Trophoblast cell (in vitro differentiated cells and primary cell): ENCODE results near the gene ANKS4B.
"Not testable (repeated sequence)": the region's sequence is repeated elsewhere in the genome, so short reads cannot be mapped to it uniquely, and the experiment has no call there.

Source experiments
- DNase-seq, 2 donors: peaks; one replicate each; pipeline ENCODE4 v3.0.0-alpha.2; 2016
- H2AFZ ChIP-seq: 2 replicates; pipeline ENCODE4 v1.6.1; 2013; ENCODE audit warnings: low read length, moderate library complexity, mild to moderate bottlenecking; ENCODE audit not compliant: insufficient read depth, poor library complexity
- H2AK5ac ChIP-seq: 2 replicates; pipeline ENCODE4 v1.6.1; 2013; ENCODE audit warnings: mild to moderate bottlenecking, low read length
- H2BK120ac ChIP-seq: 2 replicates; pipeline ENCODE4 v1.6.1; 2013; ENCODE audit warnings: low read length, mild to moderate bottlenecking, moderate library complexity; ENCODE audit not compliant: insufficient read depth, poor library complexity
- H2BK12ac ChIP-seq: 2 replicates; pipeline ENCODE4 v1.6.1; 2013; ENCODE audit warnings: mild to moderate bottlenecking, low read length, moderate library complexity
- H2BK5ac ChIP-seq: 2 replicates; pipeline ENCODE4 v1.6.1; 2013; ENCODE audit warnings: low read length, low read depth, moderate library complexity, mild to moderate bottlenecking; ENCODE audit not compliant: poor library complexity
- H3K14ac ChIP-seq: 2 replicates; pipeline ENCODE4 v1.6.1; 2013; ENCODE audit warnings: mild to moderate bottlenecking, low read length
- H3K18ac ChIP-seq: 2 replicates; pipeline ENCODE4 v1.6.1; 2013; ENCODE audit warnings: mild to moderate bottlenecking, low read length
- H3K23ac ChIP-seq: 2 replicates; pipeline ENCODE4 v1.6.1; 2013; ENCODE audit warnings: low read length
- H3K27ac ChIP-seq: 2 replicates; pipeline ENCODE4 v1.5.1; 2013; ENCODE audit warnings: low read depth, mild to moderate bottlenecking, inconsistent platforms, low read length, moderate library complexity
- H3K27me3 ChIP-seq: 2 replicates; pipeline ENCODE4 v1.6.1; 2013; ENCODE audit warnings: inconsistent platforms, mild to moderate bottlenecking, low read length, moderate library complexity; ENCODE audit not compliant: insufficient read depth
- H3K36me3 ChIP-seq, 2 experiments: 1 replicate in 1 of 2; 2 replicates in 1 of 2; pipeline ENCODE4 v1.6.1; 2013; ENCODE audit warnings: low read length in 2 of 2, mild to moderate bottlenecking in 2 of 2, moderate library complexity in 1 of 2; ENCODE audit not compliant: insufficient read depth in 2 of 2, control insufficient read depth in 1 of 2
- H3K4ac ChIP-seq: 2 replicates; pipeline ENCODE4 v1.6.1; 2013; ENCODE audit warnings: low read depth, mild to moderate bottlenecking, low read length, moderate library complexity
- H3K4me1 ChIP-seq, 2 experiments: 1 replicate in 1 of 2; 2 replicates in 1 of 2; pipeline ENCODE4 v1.6.1; 2013; ENCODE audit warnings: low read length in 2 of 2, mild to moderate bottlenecking in 2 of 2, moderate library complexity in 1 of 2; ENCODE audit not compliant: insufficient read depth in 2 of 2, control insufficient read depth in 1 of 2
- H3K4me2 ChIP-seq: 2 replicates; pipeline ENCODE4 v1.6.1; 2013; ENCODE audit warnings: inconsistent platforms, mild to moderate bottlenecking, low read length, moderate library complexity
- H3K4me3 ChIP-seq: 2 replicates; pipeline ENCODE4 v1.5.1; 2013; ENCODE audit warnings: mild to moderate bottlenecking, low read depth, low read length, inconsistent platforms
- H3K79me1 ChIP-seq: one replicate; pipeline ENCODE4 v1.6.1; 2013; ENCODE audit warnings: low read length
- H3K79me2 ChIP-seq: 2 replicates; pipeline ENCODE4 v1.6.1; 2013; ENCODE audit warnings: low read length, mild to moderate bottlenecking; ENCODE audit not compliant: control insufficient read depth, insufficient read depth, poor library complexity
- H3K9ac ChIP-seq: 2 replicates; pipeline ENCODE4 v1.6.1; 2013; ENCODE audit warnings: mild to moderate bottlenecking, low read length
- H3K9me3 ChIP-seq: 2 replicates; pipeline ENCODE4 v1.6.1; 2013; ENCODE audit warnings: low read depth, mild to moderate bottlenecking, control low read depth, inconsistent platforms, low read length; ENCODE audit not compliant: insufficient read depth
- H4K12ac ChIP-seq: 2 replicates; pipeline ENCODE4 v1.6.1; 2013; ENCODE audit warnings: low read depth, mild to moderate bottlenecking, low read length, moderate library complexity
- H4K8ac ChIP-seq: 2 replicates; pipeline ENCODE4 v1.6.1; 2013; ENCODE audit warnings: low read depth, mild to moderate bottlenecking, low read length, moderate library complexity
- H4K91ac ChIP-seq: one replicate; pipeline ENCODE4 v1.6.1; 2013; ENCODE audit warnings: low read depth, mild to moderate bottlenecking, low read length, moderate library complexity
- WGBS: extraction: QIAGEN DNeasy Blood & Tissue Kit; methylation state at CpG from one replicate; pipeline ENCODE4 v1.1.7; 2013; ENCODE audit warnings: missing lambda C conversion rate; ENCODE audit not compliant: insufficient read length, insufficient coverage; ENCODE audit errors: extremely low coverage; 5-methylcytosine and 5-hydroxymethylcytosine counted together

The ANKS4B gene

DNA sequence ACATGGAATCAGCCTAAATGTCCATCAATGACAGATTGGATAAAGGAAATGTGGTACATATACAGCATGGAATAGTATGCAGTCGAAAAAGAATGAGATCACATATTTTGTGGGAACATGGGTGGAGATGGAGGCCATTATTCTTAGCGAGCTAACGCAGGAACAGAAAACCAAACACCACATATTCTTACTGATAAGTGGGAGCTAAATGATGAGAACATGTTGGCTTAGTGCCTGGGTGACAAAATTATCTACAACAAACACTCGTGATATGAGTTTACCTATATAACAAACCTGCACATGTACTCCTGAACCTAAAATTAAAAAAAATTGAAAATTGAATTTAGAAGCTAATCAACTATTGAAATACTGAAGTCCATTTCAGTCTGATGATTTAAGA is 6.1 kb downstream of the ANKS4B start:
- H3K23ac ChIP-seq: no peak overlapping the region
- no peak overlapping the region for H4K12ac ChIP-seq
- H3K4me2 ChIP-seq: no peak overlapping the region
- no peaks in the 10 kb centered on the region for H3K79me2 ChIP-seq
- no peaks in the 10 kb centered on the region for H3K36me3 ChIP-seq
- H3K4me3 ChIP-seq: no peak overlapping the region
- WGBS: no CpG with 5 or more reads among the region's 4 CpGs
- H3K4me1 ChIP-seq: no peaks in the 10 kb centered on the region
- H3K4ac ChIP-seq: no peak overlapping the region
- no peak overlapping the region for H2AK5ac ChIP-seq
- H3K14ac ChIP-seq: no peak overlapping the region
- H3K79me1 ChIP-seq: no peaks in the 10 kb centered on the region
- no peak overlapping the region for H3K18ac ChIP-seq
- H4K8ac ChIP-seq: no peak overlapping the region
- no peak overlapping the region for H3K9ac ChIP-seq
- no peak for DNase-seq
- no peak overlapping the region for H2BK5ac ChIP-seq
- no peaks in the 10 kb centered on the region for H3K27me3 ChIP-seq
- no peak overlapping the region for H4K91ac ChIP-seq
- no peak overlapping the region for H2BK120ac ChIP-seq
- H3K27ac ChIP-seq: no peak overlapping the region
- no peak overlapping the region for H2BK12ac ChIP-seq
- H2AFZ ChIP-seq: no peak overlapping the region
- no peaks in the 10 kb centered on the region for H3K9me3 ChIP-seq

GRCh38 chr16:21242756-21243155 is 9.3 kb downstream of the ANKS4B start:
- no peak overlapping the region for H3K18ac ChIP-seq
- no peak overlapping the region for H4K8ac ChIP-seq
- H3K79me1 ChIP-seq: no peaks in the 10 kb centered on the region
- H3K9ac ChIP-seq: no peak overlapping the region
- H3K36me3 ChIP-seq: no peaks in the 10 kb centered on the region
- H2BK120ac ChIP-seq: no peak overlapping the region
- H3K14ac ChIP-seq: no peak overlapping the region
- no peaks in the 10 kb centered on the region for H3K9me3 ChIP-seq
- no peak for DNase-seq
- H3K4me2 ChIP-seq: no peak overlapping the region
- no peaks in the 10 kb centered on the region for H3K27me3 ChIP-seq
- H3K4me1 ChIP-seq: no peaks in the 10 kb centered on the region
- no peak overlapping the region for H3K4me3 ChIP-seq
- H3K79me2 ChIP-seq: no peaks in the 10 kb centered on the region
- no peak overlapping the region for H3K4ac ChIP-seq
- no peak overlapping the region for H3K23ac ChIP-seq
- H3K27ac ChIP-seq: no peak overlapping the region
- no peak overlapping the region for H2BK12ac ChIP-seq
- no CpG with 5 or more reads among the region's 2 CpGs for WGBS
- H4K12ac ChIP-seq: no peak overlapping the region
- no peak overlapping the region for H2AFZ ChIP-seq
- no peak overlapping the region for H4K91ac ChIP-seq
- no peak overlapping the region for H2AK5ac ChIP-seq
- H2BK5ac ChIP-seq: no peak overlapping the region

GRCh38 chr16:21244518-21245215 is 11.2 kb downstream of the ANKS4B start:
- Histone ChIP-seq H4K91ac (no peak overlapping the region), H3K36me3 (no peaks in the 10 kb centered on the region), H3K79me1 (no peaks in the 10 kb centered on the region), H4K12ac (no peak overlapping the region), H2AFZ (no peak overlapping the region), H3K4me3 (no peak overlapping the region), H2BK12ac (no peak overlapping the region), H3K79me2 (no peaks in the 10 kb centered on the region), H3K27me3 (no peaks in the 10 kb centered on the region), H3K27ac (no peak overlapping the region), H3K23ac (no peak overlapping the region), H3K18ac (no peak overlapping the region), H2BK5ac (no peak overlapping the region), H2BK120ac (no peak overlapping the region), H3K9me3 (peaks cover 1% of the 10 kb centered on the region), H2AK5ac (no peak overlapping the region), H3K14ac (no peak overlapping the region), H4K8ac (no peak overlapping the region), H3K4me1 (no peaks in the 10 kb centered on the region), H3K9ac (no peak overlapping the region), H3K4me2 (no peak overlapping the region), H3K4ac (no peak overlapping the region)
- no peak for DNase-seq
- no CpG with 5 or more reads among the region's 7 CpGs for WGBS

- not testable (repeated sequence) for H3K4me2 ChIP-seq, H3K4me3 ChIP-seq, H2BK120ac ChIP-seq, H3K9ac ChIP-seq, H4K8ac ChIP-seq, H3K4ac ChIP-seq, H3K27me3 ChIP-seq, H2BK5ac ChIP-seq, H3K23ac ChIP-seq, DNase-seq, H3K27ac ChIP-seq, H4K91ac ChIP-seq, H3K36me3 ChIP-seq, H4K12ac ChIP-seq, H3K4me1 ChIP-seq, H2AFZ ChIP-seq, H3K9me3 ChIP-seq, H2BK12ac ChIP-seq, H3K79me2 ChIP-seq, H3K79me1 ChIP-seq, H2AK5ac ChIP-seq, H3K14ac ChIP-seq, H3K18ac ChIP-seq
- no CpG with 5 or more reads among the region's 4 CpGs for WGBS
Observed at GRCh38 chr16:21248179-21248578, 14.7 kb downstream of the ANKS4B start.
